ENCODE measurements around the gene RSPO1. TPM values are rescaled to one million over a fixed set of nuclear protein-coding genes. Genes with fewer than 3 reads are reported as not detected.

RSPO1 gene
- total and polyA plus RNA-seq, 3 donors from 2014 or later = 0.16 to 5.0 (median 0.25) TPM

DNA sequence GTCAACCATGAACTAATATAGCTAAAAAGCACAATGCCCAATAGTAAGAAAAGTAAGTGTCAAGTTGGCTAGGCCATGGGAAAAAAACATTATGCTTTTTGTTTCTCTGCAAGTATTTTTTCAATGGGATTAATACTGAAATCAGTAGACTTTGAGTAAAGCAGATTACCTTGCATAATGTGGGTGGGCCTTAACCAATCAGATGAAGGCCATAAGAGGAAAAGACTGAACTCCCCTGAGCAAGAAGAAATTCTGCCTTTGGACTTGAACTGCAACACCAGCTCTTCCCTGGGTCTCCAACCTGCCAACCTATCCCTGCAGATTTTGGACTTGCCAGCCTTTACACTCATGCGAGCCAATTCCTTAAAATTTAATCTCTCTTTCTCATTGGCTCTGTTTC lies 6.4 kb upstream of the RSPO1 start:
- WGBS, 2 donors = 91 to 100% methylated on average over 1 of the region's 1 CpG
- Histone ChIP-seq H3K36me3 (ENCODE audit: low read depth, missing control alignments) (no peaks in the 10 kb centered on the region), H3K4me1 (no peaks in the 10 kb centered on the region), H3K4me3 (no peak overlapping the region), H3K9me3 (no peaks in the 10 kb centered on the region), H3K27me3 (no peaks in the 10 kb centered on the region), H3K27ac (no peak overlapping the region)
- TF ChIP-seq, protein P1, sequence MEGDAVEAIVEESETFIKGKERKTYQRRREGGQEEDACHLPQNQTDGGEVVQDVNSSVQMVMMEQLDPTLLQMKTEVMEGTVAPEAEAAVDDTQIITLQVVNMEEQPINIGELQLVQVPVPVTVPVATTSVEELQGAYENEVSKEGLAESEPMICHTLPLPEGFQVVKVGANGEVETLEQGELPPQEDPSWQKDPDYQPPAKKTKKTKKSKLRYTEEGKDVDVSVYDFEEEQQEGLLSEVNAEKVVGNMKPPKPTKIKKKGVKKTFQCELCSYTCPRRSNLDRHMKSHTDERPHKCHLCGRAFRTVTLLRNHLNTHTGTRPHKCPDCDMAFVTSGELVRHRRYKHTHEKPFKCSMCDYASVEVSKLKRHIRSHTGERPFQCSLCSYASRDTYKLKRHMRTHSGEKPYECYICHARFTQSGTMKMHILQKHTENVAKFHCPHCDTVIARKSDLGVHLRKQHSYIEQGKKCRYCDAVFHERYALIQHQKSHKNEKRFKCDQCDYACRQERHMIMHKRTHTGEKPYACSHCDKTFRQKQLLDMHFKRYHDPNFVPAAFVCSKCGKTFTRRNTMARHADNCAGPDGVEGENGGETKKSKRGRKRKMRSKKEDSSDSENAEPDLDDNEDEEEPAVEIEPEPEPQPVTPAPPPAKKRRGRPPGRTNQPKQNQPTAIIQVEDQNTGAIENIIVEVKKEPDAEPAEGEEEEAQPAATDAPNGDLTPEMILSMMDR (IDR thresholded peaks at IDR 0.05) = no peak
- TF ChIP-seq POLR2A (IDR thresholded peaks at IDR 0.05) = no peak
- DNase-seq = no peak
- intact Hi-C loops (cut with DNase I; ENCODE audit: low total_unique reads) = no loop called here

DNA sequence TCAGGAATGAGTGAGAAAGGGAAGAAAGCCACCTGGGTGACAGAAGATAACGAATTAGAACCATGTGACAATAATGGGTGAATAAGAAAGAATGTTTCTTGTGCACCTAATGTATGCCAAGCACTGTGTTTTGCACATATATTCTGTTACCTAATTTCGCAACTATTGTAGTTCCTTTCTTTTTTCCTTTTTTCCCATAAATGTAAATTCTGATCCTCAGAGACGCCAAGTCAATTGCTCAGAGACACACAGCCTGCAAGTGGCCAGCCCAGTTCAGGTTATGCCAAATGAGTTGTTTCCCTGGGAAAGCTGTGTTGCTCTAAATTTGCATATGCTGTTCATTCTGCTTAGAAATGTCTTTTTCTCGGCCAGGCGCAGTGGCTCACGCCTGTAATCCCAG lies 1.7 kb upstream of the RSPO1 start:
- H3K27ac ChIP-seq = no peak overlapping the region
- H3K9me3 ChIP-seq = no peaks in the 10 kb centered on the region
- no peak for TF ChIP-seq POLR2A (IDR thresholded peaks at IDR 0.05)
- TF ChIP-seq, protein P1 (IDR thresholded peaks at IDR 0.05) = no peak
- no peak for DNase-seq
- H3K27me3 ChIP-seq = no peaks in the 10 kb centered on the region
- H3K36me3 ChIP-seq (ENCODE audit: low read depth, missing control alignments) = no peaks in the 10 kb centered on the region
- H3K4me3 ChIP-seq = no peak overlapping the region
- WGBS, 2 donors = 82 to 89% methylated on average over 6 of the region's 6 CpGs
- peaks cover 10% of the 10 kb centered on the region for H3K4me1 ChIP-seq
- intact Hi-C loops (cut with DNase I; ENCODE audit: low total_unique reads) = no loop called here

DNA sequence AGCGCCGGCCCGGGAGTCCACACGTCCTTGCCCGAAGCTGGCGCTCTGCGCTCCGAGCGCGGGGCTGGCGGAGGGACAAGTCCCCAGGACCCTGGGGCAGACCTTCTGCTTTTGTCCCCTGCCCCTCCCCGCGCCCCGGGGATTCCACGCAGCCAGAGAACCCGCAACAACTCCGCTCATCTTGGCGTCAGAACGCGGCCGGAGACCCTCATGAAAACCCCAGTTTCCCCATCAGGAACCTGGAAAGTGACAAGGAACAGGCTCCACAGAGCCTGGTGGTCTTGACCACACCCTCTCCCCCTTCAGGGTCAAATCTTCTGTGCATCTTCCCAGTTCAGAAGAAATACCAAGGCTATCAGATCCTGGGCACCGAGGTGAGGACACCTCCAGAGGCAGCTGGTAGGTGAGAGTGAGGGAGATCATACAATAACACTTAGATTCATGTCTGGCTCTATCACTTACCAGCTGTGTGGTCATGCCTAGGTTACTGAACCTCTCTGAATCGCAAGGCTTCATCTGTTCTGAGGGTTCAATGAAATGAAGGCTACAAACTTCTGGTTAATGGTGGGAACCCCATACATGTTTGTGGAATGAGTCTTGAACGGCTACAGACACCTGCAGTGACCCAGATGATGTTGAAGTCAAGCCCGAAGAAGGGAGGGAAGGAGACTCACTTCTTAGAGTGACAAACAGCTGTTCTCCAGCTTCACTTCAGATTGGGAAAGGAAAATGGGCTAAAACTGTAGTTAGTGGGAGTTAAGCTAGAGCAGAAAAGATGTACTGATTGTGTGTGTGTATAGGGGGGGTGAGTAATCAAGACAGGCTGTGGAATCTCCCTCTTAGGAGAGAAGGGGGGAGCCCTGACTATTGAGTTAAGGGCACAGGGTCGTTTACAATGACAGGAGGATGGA lies 555 bp upstream of the RSPO1 start:
- no peaks in the 10 kb centered on the region for H3K27me3 ChIP-seq
- no peak overlapping the region for H3K27ac ChIP-seq

DNA sequence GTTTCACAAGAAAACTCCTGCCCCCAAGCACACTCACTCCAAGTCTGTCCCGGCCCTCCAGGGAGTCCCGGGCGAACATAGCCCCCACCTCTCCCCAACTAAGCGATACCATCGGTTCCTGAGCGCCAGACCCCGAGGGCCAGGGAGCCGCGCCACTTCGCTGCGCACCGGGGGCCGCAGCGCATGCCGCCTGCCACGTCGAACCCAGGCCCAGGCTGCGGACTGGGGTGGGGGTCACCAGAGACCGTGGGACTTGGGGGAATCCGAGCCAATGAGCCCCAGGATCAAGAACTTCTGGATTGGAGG lies 801 bp downstream of the RSPO1 start:
- Histone ChIP-seq H3K4me3 (peak overlapping the region in 1 of 2 donors; percentile 45), H3K36me3 (ENCODE audit: low read depth, missing control alignments) (no peaks in the 10 kb centered on the region), H3K9me3 (no peaks in the 10 kb centered on the region), H3K27me3 (no peaks in the 10 kb centered on the region), H3K4me1 (peaks cover 10% of the 10 kb centered on the region), H3K27ac (no peak overlapping the region)
- TF ChIP-seq, protein P1 (IDR thresholded peaks at IDR 0.05) = no peak
- TF ChIP-seq POLR2A (IDR thresholded peaks at IDR 0.05) = no peak
- no peak for DNase-seq
- intact Hi-C loops (cut with DNase I; ENCODE audit: low total_unique reads) = no loop called here
- WGBS, 2 donors = 2 to 7% methylated on average over 13 to 20 of the region's 20 CpGs

More for the DNA sequence above, 555 bp upstream of the RSPO1 start:
- intact Hi-C loops (cut with DNase I; ENCODE audit: low total_unique reads) = no loop called here
- H3K9me3 ChIP-seq = no peaks in the 10 kb centered on the region
- H3K4me1 ChIP-seq = peaks cover 10% of the 10 kb centered on the region
- H3K4me3 ChIP-seq = peak overlapping the region in 1 of 2 donors; percentile 45
- no peaks in the 10 kb centered on the region for H3K36me3 ChIP-seq (ENCODE audit: low read depth, missing control alignments)
- no peak for DNase-seq
- TF ChIP-seq, protein P1 (IDR thresholded peaks at IDR 0.05) = no peak
- no peak for TF ChIP-seq POLR2A (IDR thresholded peaks at IDR 0.05)
- WGBS, 2 donors = 11 to 15% methylated on average over 15 to 24 of the region's 26 CpGs

Data from testis (tissue), 3 donors.